ENCODE data around the gene SP6.

DNA sequence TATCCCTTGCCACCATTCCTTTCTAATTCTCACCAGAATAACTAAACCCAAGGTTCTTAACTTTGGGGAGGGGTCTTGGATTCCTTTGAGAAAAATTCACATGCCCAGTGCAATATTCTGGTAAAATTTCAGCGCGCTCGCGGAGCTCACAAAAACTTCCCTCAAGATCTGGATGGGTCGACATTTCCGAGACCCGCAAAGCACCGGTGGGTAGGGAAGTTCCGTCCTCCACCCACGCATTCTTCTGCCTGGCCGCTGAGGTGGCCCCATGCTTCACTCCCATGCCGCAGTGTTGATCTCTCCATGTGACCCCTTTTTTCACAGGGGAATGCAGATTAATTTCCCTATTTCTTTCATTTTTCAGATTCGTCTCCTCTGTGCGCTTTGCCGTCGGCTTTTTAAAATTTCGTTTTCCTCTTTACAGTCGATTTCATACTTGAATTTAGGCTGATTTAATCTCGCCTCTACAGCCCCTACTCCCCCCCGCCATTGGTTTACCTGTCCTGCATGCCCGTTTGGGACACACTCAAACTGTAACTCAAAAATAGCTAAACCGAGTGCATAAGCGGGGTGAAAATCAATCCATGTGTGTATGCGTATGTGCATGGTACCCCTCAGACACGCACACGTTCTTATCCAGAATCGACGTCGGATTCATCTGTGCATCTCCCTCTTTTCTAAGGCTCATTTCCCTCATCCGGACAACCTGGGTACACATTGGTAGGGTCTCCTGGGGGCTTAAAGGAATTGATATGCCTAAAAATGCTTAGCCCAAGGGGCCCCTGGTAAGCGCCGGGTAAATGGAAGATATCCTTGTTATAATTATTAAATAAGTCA lies 1.4 kb upstream of the SP6 start:
- TF ChIP-seq, protein P1, sequence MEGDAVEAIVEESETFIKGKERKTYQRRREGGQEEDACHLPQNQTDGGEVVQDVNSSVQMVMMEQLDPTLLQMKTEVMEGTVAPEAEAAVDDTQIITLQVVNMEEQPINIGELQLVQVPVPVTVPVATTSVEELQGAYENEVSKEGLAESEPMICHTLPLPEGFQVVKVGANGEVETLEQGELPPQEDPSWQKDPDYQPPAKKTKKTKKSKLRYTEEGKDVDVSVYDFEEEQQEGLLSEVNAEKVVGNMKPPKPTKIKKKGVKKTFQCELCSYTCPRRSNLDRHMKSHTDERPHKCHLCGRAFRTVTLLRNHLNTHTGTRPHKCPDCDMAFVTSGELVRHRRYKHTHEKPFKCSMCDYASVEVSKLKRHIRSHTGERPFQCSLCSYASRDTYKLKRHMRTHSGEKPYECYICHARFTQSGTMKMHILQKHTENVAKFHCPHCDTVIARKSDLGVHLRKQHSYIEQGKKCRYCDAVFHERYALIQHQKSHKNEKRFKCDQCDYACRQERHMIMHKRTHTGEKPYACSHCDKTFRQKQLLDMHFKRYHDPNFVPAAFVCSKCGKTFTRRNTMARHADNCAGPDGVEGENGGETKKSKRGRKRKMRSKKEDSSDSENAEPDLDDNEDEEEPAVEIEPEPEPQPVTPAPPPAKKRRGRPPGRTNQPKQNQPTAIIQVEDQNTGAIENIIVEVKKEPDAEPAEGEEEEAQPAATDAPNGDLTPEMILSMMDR (IDR thresholded peaks at IDR 0.05; ENCODE audit: insufficient read depth, low read length, poor library complexity, severe bottlenecking) = no peak
- TF ChIP-seq EZH2phosphoT487 (conservative IDR thresholded peaks at IDR 0.05; ENCODE audit: low read length) = peak; percentile 97
